PFSK-1 (cell line): ENCODE measurements around the gene EIF2S1.

Source experiments
- POLR2AphosphoS5 ChIP-seq: IDR thresholded peaks from 2 replicates; pipeline ENCODE4 v1.6.1; 2012; ENCODE audit warnings: low read depth, mild to moderate bottlenecking, control low read depth, low read length, moderate library complexity
- SIN3A ChIP-seq: IDR thresholded peaks from 2 replicates; pipeline ENCODE4 v1.6.1; 2012; ENCODE audit warnings: mild to moderate bottlenecking, low read length, moderate library complexity, borderline replicate concordance; ENCODE audit not compliant: insufficient read depth

- no peak for TF ChIP-seq POLR2AphosphoS5
- no peak for TF ChIP-seq SIN3A
These were observed 40.3 kb downstream of the EIF2S1 start for GRCh38 chr14:67400434-67400833.
